Stimulated activated CD8-positive, alpha-beta memory T cell treated with anti-CD3 and anti-CD28 coated beads, Interleukin-12 subunit alpha, Interleukin-12 subunit beta, amount 100 ng/mL, for 24 hours (primary cell): ENCODE data around the gene SKIC2.
"Not testable (repeated sequence)": the region's sequence is repeated elsewhere in the genome, so short reads cannot be mapped to it uniquely, and the experiment has no call there.

Experiments
- DNase-seq: peaks from one replicate; pipeline ENCODE4 v3.0.0-alpha.2; 2020; ENCODE audit errors: extremely low read depth

SKIC2 gene

DNA sequence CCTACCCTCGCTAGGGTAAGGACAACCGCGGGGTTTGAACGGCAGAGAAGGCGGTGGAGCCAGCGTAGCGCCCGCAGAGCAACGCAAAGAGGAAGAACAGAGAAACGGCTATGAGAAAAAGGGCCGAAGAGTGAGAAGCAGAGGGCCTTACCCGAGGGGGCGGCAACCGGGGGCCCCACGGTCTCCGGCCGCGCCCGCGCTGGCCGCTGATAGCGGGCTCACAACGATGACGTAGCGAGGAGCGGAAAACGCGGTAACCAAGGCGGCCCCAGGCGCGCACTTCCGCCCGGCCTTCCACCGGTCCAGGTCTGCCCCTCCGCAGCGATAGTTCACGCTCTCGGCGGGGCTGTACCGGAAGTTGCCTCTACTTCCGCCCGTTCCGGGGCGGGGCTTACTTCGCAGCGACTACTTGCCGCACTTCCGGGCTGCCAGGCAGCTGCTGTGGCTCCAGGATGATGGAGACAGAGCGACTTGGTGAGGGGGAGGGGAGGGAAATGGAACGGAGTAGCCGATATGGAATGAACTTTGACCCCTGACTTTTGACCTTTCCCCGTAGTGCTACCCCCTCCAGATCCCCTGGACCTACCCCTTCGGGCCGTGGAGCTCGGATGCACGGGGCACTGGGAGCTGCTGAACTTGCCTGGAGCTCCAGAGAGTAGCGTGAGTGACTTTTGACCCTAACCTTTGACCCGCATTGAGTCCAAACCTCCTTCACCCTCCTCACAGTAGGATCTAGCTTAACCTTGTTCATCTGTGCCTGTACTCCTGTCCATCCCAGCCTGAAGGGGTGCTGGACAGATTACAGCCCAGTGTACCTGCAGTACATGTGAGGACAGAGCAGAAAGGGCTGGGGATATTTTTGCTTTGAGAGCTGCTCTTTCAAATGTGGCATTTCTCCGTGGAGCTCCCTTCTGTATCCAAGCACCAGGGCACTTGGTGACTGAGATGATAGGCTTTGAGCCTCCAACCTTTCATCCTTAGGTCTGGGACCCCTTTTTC, at the start of gene SKIC2, which contains the start of gene NELFE:
SKIC2 (plus strand) TSS at position 435 of the 999 bp plus-strand sequence; CDS start at position 453, 18 bp downstream.
NELFE (minus strand) TSS at position 231 of the 999 bp plus-strand sequence. CDS start 525 bp downstream, outside the sequence.
- DNase-seq, result peak; percentile 95

DNA sequence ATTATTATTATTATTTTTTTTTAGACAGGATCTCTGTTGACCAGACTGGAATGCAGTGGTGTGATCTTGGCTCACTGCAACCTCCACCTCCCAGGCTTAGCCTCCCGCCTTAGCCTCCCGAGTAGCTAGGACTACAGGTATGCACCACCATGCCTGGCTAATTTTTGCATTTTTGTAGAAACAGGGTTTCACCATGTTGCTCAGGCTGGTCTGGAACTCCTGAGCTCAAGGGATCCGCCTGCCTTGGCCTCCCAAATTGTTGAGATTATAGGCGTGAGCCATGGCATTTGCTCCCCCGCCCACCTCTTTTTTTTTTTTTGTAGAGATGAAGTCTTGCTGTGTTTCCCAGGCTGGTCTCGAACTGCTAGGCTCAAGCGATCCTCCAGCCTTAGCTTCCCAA, 49.7 kb upstream of the SKIC2 start:
- DNase-seq, result not testable (repeated sequence)

DNA sequence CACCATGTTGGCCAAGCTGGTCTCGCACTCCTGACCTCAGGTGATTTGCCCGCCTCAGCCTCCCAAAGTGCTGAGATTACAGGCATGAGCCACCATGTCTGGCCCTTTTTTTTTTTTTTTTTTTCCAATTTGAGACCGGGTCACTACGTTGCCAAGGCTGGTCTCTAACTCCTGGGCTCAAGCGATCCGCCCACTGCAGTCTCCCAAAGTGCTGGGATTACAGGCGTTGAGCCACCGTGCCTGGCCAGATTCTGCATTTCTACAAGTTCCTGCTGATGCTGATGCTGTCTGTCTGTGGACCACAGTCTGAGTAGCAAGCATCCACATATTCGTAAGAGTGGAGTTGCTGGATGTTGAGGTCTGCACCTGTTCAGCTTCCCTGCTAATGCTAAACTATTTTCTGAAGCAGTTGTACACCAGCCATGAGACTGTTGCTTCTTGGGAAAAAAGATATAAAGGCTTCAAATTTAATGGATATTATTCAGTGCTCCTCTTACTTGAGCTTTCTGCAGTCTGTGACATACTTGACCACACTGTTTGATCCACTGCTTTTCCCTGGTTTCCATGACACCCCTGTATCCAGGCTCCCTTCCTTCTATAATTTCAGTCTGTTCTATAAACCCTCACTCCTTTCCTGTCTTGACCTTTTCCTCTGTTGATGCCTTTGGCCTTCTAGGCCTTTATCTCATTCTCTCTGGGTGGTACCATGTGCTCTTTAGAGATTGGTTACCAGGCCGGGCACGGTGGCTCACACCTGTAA, 47.0 kb upstream of the SKIC2 start:
- no peak for DNase-seq

DNA sequence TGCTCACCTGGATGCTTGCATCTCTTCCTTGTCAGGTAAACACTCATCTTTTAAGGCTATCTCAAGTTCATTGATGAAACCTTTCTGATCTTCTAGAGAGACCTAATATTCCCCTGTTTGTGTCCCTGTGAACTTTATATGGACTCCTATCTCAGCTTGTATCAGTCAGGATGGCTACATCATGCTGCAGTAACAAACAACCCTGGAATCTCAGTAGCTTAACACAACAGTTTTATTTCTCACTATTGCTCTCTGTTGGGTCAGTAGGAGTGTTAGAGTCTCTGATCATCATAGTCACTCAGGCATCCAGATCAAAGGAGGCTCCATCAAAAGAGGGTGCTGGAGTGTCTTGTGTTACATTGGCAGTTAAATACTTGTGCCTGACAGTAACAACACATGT, 43.6 kb upstream of the SKIC2 start:
- DNase-seq, result no peak

DNA sequence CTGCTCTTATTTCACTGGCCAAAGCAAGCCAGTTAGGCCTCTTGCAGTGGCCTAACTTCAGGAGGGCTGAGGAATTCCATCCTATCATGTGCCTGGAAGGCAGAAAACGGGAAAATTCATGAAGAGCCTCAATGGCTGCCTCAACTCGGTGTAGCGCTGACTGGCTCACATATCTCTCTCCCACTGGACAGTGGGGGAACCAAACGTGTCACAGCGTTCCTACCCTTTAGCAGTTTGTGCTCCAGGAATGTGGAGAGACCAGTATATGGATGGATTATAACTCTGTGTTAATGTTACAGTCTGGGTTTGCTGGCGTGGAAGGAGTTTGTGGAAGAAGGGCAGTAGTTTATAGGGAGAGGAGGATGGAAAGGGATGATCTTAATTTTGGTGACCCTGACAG, 43.2 kb upstream of the SKIC2 start:
- DNase-seq, result no peak

DNA sequence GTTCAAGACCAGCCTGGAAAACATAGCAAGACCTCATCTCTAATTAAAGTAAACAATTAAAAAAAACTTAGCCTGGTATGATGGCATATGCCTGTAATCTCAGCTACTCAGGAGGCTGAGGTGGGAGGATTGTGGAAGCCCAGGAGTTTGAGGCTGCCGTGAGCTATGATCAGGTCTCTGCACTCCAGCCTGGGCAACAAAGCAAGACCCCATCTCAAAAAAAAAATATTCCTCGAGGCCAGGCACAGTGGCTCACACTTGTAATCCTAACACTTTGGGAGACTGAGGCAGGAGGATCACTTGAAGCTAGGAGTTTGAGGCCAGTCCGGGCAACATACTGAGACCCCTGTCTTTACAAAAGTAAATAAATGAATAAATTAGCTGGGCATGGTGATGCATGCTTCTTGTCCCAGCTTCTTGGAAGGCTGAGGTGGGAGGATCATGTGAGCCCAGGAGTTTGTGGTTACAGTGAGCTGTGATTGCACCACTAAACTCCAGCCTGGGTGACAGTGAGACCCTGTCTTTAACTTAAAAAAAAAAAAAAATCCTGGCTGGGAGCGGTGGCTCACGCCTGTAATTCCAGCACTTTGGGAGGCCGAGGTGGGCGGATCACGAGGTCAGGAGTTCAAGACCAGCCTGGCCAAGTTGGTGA, 40.8 kb upstream of the SKIC2 start:
- DNase-seq, result no peak

DNA sequence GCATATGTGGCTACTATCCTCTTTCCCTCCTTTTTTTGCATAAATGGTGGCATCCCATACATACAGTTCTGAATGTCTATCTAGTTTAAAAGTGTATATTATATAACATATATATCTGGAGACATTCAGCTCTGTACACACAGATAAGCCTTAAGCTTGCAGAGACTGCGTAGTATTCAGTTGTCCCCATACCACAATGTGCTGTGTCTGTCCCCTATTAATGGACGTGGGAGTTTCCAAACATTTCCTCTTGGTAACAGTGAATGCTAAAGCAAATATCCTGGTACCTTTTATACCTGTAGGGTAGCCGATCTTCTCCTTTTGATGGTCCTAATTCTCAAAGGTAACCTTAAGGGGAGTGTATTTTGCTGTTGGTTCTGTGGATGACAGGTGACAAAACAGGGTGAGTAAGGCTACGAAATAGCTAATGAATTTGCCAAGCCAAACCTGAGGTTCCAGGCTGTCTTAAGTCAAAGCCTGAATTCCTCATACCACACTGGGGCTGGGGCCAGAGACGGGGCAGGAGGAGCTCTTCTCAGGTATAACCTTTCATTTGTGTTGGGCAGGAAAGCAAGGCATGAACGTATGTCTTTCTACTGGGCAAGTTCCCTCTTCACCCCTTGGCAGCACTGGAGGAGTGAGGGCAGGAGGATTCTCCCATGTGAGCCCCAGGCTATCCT, 39.2 kb upstream of the SKIC2 start:
- no peak for DNase-seq

DNA sequence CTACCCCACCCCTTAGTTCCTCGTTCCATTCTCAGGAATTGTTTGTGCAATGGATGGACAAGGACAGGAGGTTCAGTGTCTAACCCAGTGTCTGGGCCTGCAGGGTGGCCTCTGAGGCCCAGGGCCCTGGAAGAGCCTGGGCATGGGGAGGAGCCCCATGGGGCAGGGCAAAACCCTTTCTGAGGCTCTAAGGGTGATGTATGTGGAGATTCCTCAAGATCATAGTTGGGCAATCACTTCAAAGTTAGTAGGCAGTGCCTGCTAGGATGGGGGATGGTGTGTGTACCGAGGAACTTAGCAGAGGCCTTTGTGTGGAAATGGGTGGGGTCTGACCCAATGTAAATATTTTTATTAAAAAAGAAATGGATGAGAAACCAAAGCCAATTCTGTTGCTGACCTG, 38.2 kb upstream of the SKIC2 start:
- DNase-seq, result no peak

DNA sequence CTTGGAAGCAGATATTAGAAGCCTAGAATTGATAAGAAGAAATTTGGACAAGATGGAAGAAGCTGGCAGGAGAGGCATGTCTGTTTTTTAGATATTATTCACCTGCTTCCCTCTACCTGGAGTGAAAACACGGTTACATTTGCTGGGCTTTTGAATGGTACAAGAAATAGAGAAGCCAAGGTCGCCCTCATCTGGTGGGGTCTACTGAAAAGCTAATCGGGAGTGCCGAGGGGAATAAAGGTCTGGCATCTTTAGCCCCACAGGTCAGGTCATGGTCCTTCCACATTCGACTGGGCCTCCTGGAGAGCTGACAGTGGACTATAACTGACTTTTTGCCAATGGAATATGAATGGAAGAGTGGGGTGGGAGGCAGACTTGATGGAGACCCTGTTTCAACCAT, 36.0 kb upstream of the SKIC2 start:
- DNase-seq, result no peak

DNA sequence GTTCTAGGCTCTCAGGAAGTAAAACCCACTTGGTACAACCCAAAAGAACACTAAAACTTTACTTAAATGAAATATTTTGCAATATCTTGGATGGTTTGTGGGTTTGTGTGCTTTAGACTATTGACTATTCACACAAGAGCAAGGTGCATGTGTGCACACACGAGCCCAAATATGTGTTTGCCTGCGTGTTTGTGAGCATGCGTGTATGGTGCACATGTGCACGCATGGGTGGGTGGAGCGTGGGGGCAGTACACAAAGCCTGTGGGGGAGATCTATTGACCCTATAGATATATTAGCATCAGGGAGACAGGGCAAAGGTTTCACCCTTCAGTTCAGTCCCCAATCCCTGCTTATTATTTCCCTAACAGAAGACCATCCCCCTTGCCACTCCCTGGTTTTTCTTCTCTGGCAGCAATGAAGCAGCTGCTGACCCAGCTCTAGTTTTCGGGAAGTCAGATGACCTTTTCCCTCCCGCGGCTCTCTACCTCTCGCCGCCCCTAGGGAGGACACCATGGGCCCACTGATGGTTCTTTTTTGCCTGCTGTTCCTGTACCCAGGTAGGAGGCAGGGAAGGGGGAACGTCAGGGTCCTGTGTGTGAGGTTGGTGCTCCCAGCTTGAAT, 31.6 kb upstream of the SKIC2 start, which contains the start of gene C2:
C2 (plus strand) TSS at position 476 of the 621 bp plus-strand sequence; CDS start at position 512, 36 bp downstream.
- DNase-seq, result no peak

DNA sequence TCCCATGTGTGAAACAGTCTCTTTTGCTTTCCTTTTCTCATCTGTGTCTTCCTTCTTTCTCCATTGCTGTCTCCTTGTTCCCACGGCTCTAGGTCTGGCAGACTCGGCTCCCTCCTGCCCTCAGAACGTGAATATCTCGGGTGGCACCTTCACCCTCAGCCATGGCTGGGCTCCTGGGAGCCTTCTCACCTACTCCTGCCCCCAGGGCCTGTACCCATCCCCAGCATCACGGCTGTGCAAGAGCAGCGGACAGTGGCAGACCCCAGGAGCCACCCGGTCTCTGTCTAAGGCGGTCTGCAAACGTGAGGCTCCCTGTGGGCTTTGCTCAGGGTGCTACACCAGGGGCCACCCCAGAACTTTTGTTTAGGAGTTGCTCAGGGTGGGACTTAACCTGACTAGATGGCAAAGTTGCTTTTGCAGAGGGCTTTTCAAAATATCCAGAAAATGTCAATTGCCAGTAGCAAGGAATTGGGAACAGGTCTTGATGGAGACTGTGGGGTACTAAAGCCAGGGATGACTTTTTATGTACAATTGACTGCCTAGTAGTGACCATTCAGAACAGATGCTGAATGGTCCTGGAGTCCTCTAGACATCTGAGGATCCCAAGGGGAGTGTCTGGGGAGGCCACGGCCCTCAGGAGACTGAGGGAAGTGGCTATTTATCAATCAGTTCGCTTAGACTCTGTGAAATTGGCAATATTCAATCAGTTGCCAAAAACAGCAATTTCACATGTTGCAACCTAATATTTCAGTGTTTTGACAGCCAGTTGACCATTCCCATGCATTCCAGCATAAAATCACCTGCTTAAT, 30.9 kb upstream of the SKIC2 start:
- no peak for DNase-seq

DNA sequence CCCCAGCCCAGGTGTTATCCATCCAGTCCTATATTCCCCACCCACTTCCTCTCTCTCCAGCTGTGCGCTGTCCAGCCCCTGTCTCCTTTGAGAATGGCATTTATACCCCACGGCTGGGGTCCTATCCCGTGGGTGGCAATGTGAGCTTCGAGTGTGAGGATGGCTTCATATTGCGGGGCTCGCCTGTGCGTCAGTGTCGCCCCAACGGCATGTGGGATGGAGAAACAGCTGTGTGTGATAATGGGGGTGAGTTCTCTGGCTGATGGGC, 30.4 kb upstream of the SKIC2 start:
- DNase-seq, result no peak

DNA sequence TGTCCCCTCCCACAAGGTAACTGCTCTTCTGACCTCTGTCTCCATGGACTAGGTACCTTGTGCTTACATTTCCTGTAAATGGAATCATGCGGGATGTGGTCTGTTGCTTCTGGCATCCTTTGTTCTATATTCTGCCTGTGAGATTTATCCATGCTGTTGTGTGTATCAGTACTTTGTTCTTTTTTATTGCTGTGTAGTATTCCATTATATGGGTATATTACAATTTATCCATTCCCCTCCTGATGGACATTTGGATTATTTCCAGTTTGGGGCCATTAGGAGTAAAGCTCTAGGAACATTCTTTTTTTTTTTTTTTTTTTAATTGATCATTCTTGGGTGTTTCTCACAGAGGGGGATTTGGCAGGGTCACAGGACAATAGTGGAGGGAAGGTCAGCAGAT, 28.0 kb upstream of the SKIC2 start:
- DNase-seq, result no peak

DNA sequence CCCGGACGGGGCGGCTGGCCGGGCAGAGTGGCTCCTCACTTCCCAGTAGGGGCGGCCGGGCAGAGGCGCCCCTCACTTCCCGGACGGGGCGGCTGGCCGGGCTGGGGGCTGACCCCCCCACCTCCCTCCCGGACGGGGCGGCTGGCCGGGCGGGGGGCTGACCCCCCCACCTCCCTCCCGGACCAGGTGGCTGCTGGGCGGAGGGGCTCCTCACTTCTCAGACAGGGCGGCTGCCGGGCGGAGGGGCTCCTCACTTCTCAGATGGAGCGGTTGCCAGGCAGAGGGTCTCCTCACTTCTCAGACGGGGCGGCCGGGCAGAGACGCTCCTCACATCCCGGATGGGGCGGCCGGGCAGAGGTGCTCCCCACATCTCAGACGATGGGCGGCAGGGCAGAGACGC, 26.8 kb upstream of the SKIC2 start:
- DNase-seq, result not testable (repeated sequence)

DNA sequence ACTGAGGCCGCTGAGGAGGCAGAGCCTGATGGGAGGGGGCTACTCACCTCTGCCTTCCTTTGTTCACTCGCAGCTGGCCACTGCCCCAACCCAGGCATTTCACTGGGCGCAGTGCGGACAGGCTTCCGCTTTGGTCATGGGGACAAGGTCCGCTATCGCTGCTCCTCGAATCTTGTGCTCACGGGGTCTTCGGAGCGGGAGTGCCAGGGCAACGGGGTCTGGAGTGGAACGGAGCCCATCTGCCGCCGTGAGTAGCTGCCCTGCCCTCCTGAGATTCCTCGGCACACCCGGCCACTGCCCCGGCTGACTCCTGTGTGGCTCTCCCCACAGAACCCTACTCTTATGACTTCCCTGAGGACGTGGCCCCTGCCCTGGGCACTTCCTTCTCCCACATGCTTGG, 25.4 kb upstream of the SKIC2 start:
- DNase-seq, result no peak

DNA sequence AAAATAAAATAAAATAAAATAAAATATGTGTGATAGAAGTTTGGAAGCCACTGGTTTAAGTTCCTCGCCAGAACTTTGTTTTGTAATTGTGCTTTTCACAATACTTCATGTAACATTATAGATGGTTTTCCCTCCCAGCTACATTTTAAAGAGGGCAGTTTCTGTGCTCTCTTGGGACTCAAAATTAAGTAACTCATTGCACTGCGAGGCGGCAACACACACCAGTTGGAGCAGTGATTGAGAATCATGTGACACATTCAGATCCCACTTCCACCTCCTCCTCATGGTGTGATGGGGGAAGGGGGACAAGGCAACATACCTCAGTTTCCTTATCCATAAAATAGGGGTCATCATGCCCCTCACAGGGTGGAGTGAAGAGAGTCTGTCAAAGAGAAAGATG, 24.0 kb upstream of the SKIC2 start:
- no peak for DNase-seq

DNA sequence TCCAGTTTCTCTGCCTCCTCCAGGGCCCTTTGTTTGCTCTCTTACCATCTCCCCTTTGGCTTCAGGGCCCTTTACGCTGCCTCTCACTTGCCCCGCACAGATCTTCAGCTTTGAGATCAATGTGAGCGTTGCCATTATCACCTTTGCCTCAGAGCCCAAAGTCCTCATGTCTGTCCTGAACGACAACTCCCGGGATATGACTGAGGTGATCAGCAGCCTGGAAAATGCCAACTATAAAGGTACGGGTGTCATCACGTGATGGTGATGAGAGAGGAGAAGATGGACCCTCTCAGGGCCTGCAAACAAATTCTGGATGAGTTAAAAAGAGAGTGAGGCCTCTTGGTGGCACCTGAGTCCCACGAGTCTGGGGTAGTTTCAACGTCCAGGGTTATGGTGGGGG, 23.2 kb upstream of the SKIC2 start:
- no peak for DNase-seq

DNA sequence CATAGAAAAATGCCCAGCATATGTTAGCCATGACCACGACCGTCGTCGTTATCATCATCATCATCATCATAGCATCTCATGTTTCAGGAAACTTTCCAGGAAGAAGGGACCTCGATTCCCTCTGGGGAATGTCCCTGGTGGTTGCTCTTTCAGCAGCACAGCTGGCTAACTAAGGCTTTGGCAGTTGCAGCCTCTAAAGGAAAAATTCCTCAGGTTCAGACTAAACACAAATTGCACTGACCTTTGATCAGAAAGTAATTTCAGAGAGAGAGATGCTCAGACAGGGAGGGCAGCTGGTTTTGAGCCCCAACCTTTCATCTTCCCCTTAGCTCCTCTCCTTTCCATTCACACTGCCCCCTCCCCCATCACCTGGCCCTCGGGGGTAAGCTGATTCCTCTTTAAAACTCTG, 18.7 kb upstream of the SKIC2 start:
- no peak for DNase-seq

DNA sequence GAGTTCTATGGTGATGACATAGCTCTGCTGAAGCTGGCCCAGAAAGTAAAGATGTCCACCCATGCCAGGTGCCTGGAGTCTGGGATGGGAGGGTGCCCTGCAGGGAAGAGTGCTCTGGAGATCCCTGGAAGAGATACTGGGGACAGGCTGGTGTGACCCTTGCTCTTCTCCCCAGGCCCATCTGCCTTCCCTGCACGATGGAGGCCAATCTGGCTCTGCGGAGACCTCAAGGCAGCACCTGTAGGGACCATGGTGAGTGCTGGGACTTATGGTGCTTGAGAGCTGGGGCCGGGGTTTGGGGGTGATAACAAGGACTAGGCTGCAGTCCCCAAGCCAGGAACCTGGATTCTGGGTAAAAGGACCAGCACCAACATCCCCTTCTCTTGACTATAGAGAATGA, 15.2 kb upstream of the SKIC2 start:
- no peak for DNase-seq

DNA sequence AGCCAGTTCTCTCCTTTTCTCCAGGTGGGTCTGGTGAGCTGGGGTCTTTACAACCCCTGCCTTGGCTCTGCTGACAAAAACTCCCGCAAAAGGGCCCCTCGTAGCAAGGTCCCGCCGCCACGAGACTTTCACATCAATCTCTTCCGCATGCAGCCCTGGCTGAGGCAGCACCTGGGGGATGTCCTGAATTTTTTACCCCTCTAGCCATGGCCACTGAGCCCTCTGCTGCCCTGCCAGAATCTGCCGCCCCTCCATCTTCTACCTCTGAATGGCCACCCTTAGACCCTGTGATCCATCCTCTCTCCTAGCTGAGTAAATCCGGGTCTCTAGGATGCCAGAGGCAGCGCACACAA, 13.8 kb upstream of the SKIC2 start:
- DNase-seq, result no peak
